ENCODE measurements around the gene TRIM15.
A peak's percentile ranks its signal among the peaks of the same experiment; 100 is the strongest.

TRIM15 gene

GRCh38 chr6:30192076-30192475 is 28.7 kb downstream of the TRIM15 start:
- Histone ChIP-seq H3K4me1 (ENCODE audit: control insufficient read depth, insufficient read depth, low read length) (peaks cover 5% of the 10 kb centered on the region), H3K4me3 (ENCODE audit: low read length) (no peak overlapping the region), H3K9me3 (ENCODE audit: control insufficient read depth, low read length) (no peaks in the 10 kb centered on the region), H3K36me3 (ENCODE audit: control insufficient read depth, insufficient read depth, low read length, severe bottlenecking) (peaks cover 51% of the 10 kb centered on the region), H3K27me3 (replicated peaks; ENCODE audit: control insufficient read depth, insufficient read depth, low read length) (no peaks in the 10 kb centered on the region), H3K9ac (ENCODE audit: low read length) (no peak overlapping the region)
- DNase-seq (ENCODE audit: low read depth), result no peak

- Histone ChIP-seq H3K27me3 (replicated peaks; ENCODE audit: control insufficient read depth, insufficient read depth, low read length) (no peaks in the 10 kb centered on the region), H3K4me3 (ENCODE audit: low read length) (no peak overlapping the region), H3K4me1 (ENCODE audit: control insufficient read depth, insufficient read depth, low read length) (peaks cover 5% of the 10 kb centered on the region), H3K36me3 (ENCODE audit: control insufficient read depth, insufficient read depth, low read length, severe bottlenecking) (peaks cover 48% of the 10 kb centered on the region), H3K9ac (ENCODE audit: low read length) (no peak overlapping the region), H3K9me3 (ENCODE audit: control insufficient read depth, low read length) (no peaks in the 10 kb centered on the region)
- DNase-seq (ENCODE audit: low read depth), result no peak
Observed at GRCh38 chr6:30194797-30195690, 31.7 kb downstream of the TRIM15 start.

GRCh38 chr6:30195951-30196350 is 32.6 kb downstream of the TRIM15 start:
- DNase-seq (ENCODE audit: low read depth), result no peak
- H3K9ac ChIP-seq (ENCODE audit: low read length), result no peak overlapping the region
- H3K9me3 ChIP-seq (ENCODE audit: control insufficient read depth, low read length), result no peaks in the 10 kb centered on the region
- H3K4me3 ChIP-seq (ENCODE audit: low read length), result no peak overlapping the region
- peaks cover 5% of the 10 kb centered on the region for H3K4me1 ChIP-seq (ENCODE audit: control insufficient read depth, insufficient read depth, low read length)
- H3K36me3 ChIP-seq (ENCODE audit: control insufficient read depth, insufficient read depth, low read length, severe bottlenecking), result peaks cover 48% of the 10 kb centered on the region
- H3K27me3 ChIP-seq (replicated peaks; ENCODE audit: control insufficient read depth, insufficient read depth, low read length), result no peaks in the 10 kb centered on the region

- Histone ChIP-seq H3K9me3 (ENCODE audit: control insufficient read depth, low read length) (no peaks in the 10 kb centered on the region), H3K4me3 (ENCODE audit: low read length) (no peak overlapping the region), H3K9ac (ENCODE audit: low read length) (no peak overlapping the region), H3K4me1 (ENCODE audit: control insufficient read depth, insufficient read depth, low read length) (peaks cover 5% of the 10 kb centered on the region), H3K36me3 (ENCODE audit: control insufficient read depth, insufficient read depth, low read length, severe bottlenecking) (peaks cover 48% of the 10 kb centered on the region), H3K27me3 (replicated peaks; ENCODE audit: control insufficient read depth, insufficient read depth, low read length) (no peaks in the 10 kb centered on the region)
- DNase-seq (ENCODE audit: low read depth), result no peak
Observed at GRCh38 chr6:30196376-30196775, 33.0 kb downstream of the TRIM15 start.

- no peak overlapping the region for H3K9ac ChIP-seq (ENCODE audit: low read length)
- no peaks in the 10 kb centered on the region for H3K27me3 ChIP-seq (replicated peaks; ENCODE audit: control insufficient read depth, insufficient read depth, low read length)
- H3K4me3 ChIP-seq (ENCODE audit: low read length), result no peak overlapping the region
- peaks cover 16% of the 10 kb centered on the region for H3K4me1 ChIP-seq (ENCODE audit: control insufficient read depth, insufficient read depth, low read length)
- no peaks in the 10 kb centered on the region for H3K9me3 ChIP-seq (ENCODE audit: control insufficient read depth, low read length)
- DNase-seq (ENCODE audit: low read depth), result no peak
- H3K36me3 ChIP-seq (ENCODE audit: control insufficient read depth, insufficient read depth, low read length, severe bottlenecking), result peaks cover 48% of the 10 kb centered on the region
Observed at GRCh38 chr6:30198166-30199084, 35.1 kb downstream of the TRIM15 start.

- Histone ChIP-seq H3K9ac (ENCODE audit: low read length) (no peak overlapping the region), H3K4me3 (ENCODE audit: low read length) (no peak overlapping the region), H3K27me3 (replicated peaks; ENCODE audit: control insufficient read depth, insufficient read depth, low read length) (no peaks in the 10 kb centered on the region), H3K9me3 (ENCODE audit: control insufficient read depth, low read length) (no peaks in the 10 kb centered on the region), H3K36me3 (ENCODE audit: control insufficient read depth, insufficient read depth, low read length, severe bottlenecking) (peaks cover 44% of the 10 kb centered on the region), H3K4me1 (ENCODE audit: control insufficient read depth, insufficient read depth, low read length) (peaks cover 10% of the 10 kb centered on the region)
- DNase-seq (ENCODE audit: low read depth), result no peak
Observed at GRCh38 chr6:30200551-30201281, 37.4 kb downstream of the TRIM15 start.

GRCh38 chr6:30202366-30202765 is 39.0 kb downstream of the TRIM15 start:
- H3K9ac ChIP-seq (ENCODE audit: low read length), result no peak overlapping the region
- H3K27me3 ChIP-seq (replicated peaks; ENCODE audit: control insufficient read depth, insufficient read depth, low read length), result no peaks in the 10 kb centered on the region

GRCh38 chr6:30204116-30204515 is 40.8 kb downstream of the TRIM15 start:
- Histone ChIP-seq H3K36me3 (ENCODE audit: control insufficient read depth, insufficient read depth, low read length, severe bottlenecking) (peaks cover 12% of the 10 kb centered on the region), H3K9me3 (ENCODE audit: control insufficient read depth, low read length) (no peaks in the 10 kb centered on the region)

More at GRCh38 chr6:30202366-30202765, 39.0 kb downstream of the TRIM15 start:
- Histone ChIP-seq H3K4me3 (ENCODE audit: low read length) (no peak overlapping the region), H3K9me3 (ENCODE audit: control insufficient read depth, low read length) (no peaks in the 10 kb centered on the region), H3K4me1 (ENCODE audit: control insufficient read depth, insufficient read depth, low read length) (peaks cover 25% of the 10 kb centered on the region), H3K36me3 (ENCODE audit: control insufficient read depth, insufficient read depth, low read length, severe bottlenecking) (peaks cover 28% of the 10 kb centered on the region)
- no peak for DNase-seq (ENCODE audit: low read depth)

GRCh38 chr6:30206152-30206551 is 42.8 kb downstream of the TRIM15 start:
- Histone ChIP-seq H3K4me3 (ENCODE audit: low read length) (no peak overlapping the region), H3K27me3 (replicated peaks; ENCODE audit: control insufficient read depth, insufficient read depth, low read length) (no peaks in the 10 kb centered on the region), H3K9me3 (ENCODE audit: control insufficient read depth, low read length) (no peaks in the 10 kb centered on the region), H3K4me1 (ENCODE audit: control insufficient read depth, insufficient read depth, low read length) (peaks cover 36% of the 10 kb centered on the region), H3K36me3 (ENCODE audit: control insufficient read depth, insufficient read depth, low read length, severe bottlenecking) (no peaks in the 10 kb centered on the region), H3K9ac (ENCODE audit: low read length) (no peak overlapping the region)
- no peak for DNase-seq (ENCODE audit: low read depth)

More at GRCh38 chr6:30204116-30204515, 40.8 kb downstream of the TRIM15 start:
- no peak for DNase-seq (ENCODE audit: low read depth)
- H3K4me1 ChIP-seq (ENCODE audit: control insufficient read depth, insufficient read depth, low read length), result peaks cover 35% of the 10 kb centered on the region
- no peak overlapping the region for H3K9ac ChIP-seq (ENCODE audit: low read length)
- H3K4me3 ChIP-seq (ENCODE audit: low read length), result no peak overlapping the region
- H3K27me3 ChIP-seq (replicated peaks; ENCODE audit: control insufficient read depth, insufficient read depth, low read length), result no peaks in the 10 kb centered on the region

- H3K36me3 ChIP-seq (ENCODE audit: control insufficient read depth, insufficient read depth, low read length, severe bottlenecking), result no peaks in the 10 kb centered on the region
Observed at GRCh38 chr6:30206799-30207618, 43.7 kb downstream of the TRIM15 start.

More at GRCh38 chr6:30206799-30207618, 43.7 kb downstream of the TRIM15 start:
- Histone ChIP-seq H3K27me3 (replicated peaks; ENCODE audit: control insufficient read depth, insufficient read depth, low read length) (no peaks in the 10 kb centered on the region), H3K4me1 (ENCODE audit: control insufficient read depth, insufficient read depth, low read length) (peaks cover 40% of the 10 kb centered on the region), H3K9me3 (ENCODE audit: control insufficient read depth, low read length) (no peaks in the 10 kb centered on the region), H3K4me3 (ENCODE audit: low read length) (no peak overlapping the region), H3K9ac (ENCODE audit: low read length) (no peak overlapping the region)
- peak; percentile 33 for DNase-seq (ENCODE audit: low read depth)

Measured in adipocyte (in vitro differentiated cells).